WERI-Rb-1 (cell line): Measurements from ENCODE around the gene PEPD.

Experiments
- DNase-seq: peaks from one replicate; pipeline ENCODE4 v3.0.0-alpha.2; 2020
- H3K27ac ChIP-seq: fragments of 250-450 bp; sonication (Bioruptor Pico); 2 replicates; pipeline ENCODE4 v1.5.1; 2020; ENCODE audit warnings: mild to moderate bottlenecking, moderate library complexity
- H3K27me3 ChIP-seq: fragments of 250-450 bp; sonication (Bioruptor Pico); 2 replicates; pipeline ENCODE4 v1.5.1; 2021; ENCODE audit warnings: mild to moderate bottlenecking, low read depth, moderate library complexity; ENCODE audit not compliant: insufficient read depth, severe bottlenecking
- H3K36me3 ChIP-seq: fragments of 250-450 bp; sonication (Bioruptor Pico); 2 replicates; pipeline ENCODE4 v1.5.1; 2020; ENCODE audit warnings: mild to moderate bottlenecking, moderate library complexity
- H3K4me3 ChIP-seq: 2 replicates; pipeline ENCODE4 v1.5.1; 2011; ENCODE audit warnings: low read depth, mild to moderate bottlenecking, control low read depth, low read length
- H3K9me3 ChIP-seq: fragments of 250-450 bp; sonication (Bioruptor Pico); 2 replicates; pipeline ENCODE4 v1.5.1; 2021; ENCODE audit warnings: mild to moderate bottlenecking, moderate library complexity; ENCODE audit not compliant: severe bottlenecking
- CTCF ChIP-seq: IDR thresholded peaks from 2 replicates; pipeline ENCODE4 v1.5.1; 2011; ENCODE audit warnings: low read depth, mild to moderate bottlenecking, control low read depth, inconsistent platforms, low read length

PEPD gene

GRCh38 chr19:33561261-33561660, 39.7 kb upstream of the PEPD start:
- no peak overlapping the region for H3K4me3 ChIP-seq
- no peaks in the 10 kb centered on the region for H3K9me3 ChIP-seq
- no peak overlapping the region for H3K27ac ChIP-seq
- no peaks in the 10 kb centered on the region for H3K36me3 ChIP-seq
- TF ChIP-seq CTCF: no peak
- H3K27me3 ChIP-seq: no peaks in the 10 kb centered on the region
- DNase-seq: no peak

GRCh38 chr19:33559996-33560395, 38.4 kb upstream of the PEPD start:
- DNase-seq: no peak
- H3K9me3 ChIP-seq: no peaks in the 10 kb centered on the region
- no peak for TF ChIP-seq CTCF

GRCh38 chr19:33558856-33559255, 37.3 kb upstream of the PEPD start:
- Histone ChIP-seq H3K4me3 (no peak overlapping the region), H3K36me3 (no peaks in the 10 kb centered on the region), H3K27ac (no peak overlapping the region), H3K27me3 (no peaks in the 10 kb centered on the region), H3K9me3 (no peaks in the 10 kb centered on the region)
- no peak for DNase-seq
- no peak for TF ChIP-seq CTCF

More at GRCh38 chr19:33559996-33560395, 38.4 kb upstream of the PEPD start:
- Histone ChIP-seq H3K36me3 (no peaks in the 10 kb centered on the region), H3K4me3 (no peak overlapping the region), H3K27ac (no peak overlapping the region), H3K27me3 (no peaks in the 10 kb centered on the region)

- no peaks in the 10 kb centered on the region for H3K9me3 ChIP-seq
- H3K27ac ChIP-seq: no peak overlapping the region
- no peak overlapping the region for H3K4me3 ChIP-seq
- no peaks in the 10 kb centered on the region for H3K27me3 ChIP-seq
- no peaks in the 10 kb centered on the region for H3K36me3 ChIP-seq
- no peak for TF ChIP-seq CTCF
- DNase-seq: no peak
Measured at GRCh38 chr19:33558151-33558550, 36.6 kb upstream of the PEPD start.

- Histone ChIP-seq H3K9me3 (no peaks in the 10 kb centered on the region), H3K27ac (no peak overlapping the region), H3K27me3 (no peaks in the 10 kb centered on the region), H3K4me3 (no peak overlapping the region), H3K36me3 (no peaks in the 10 kb centered on the region)
- TF ChIP-seq CTCF: no peak
- no peak for DNase-seq
Measured at GRCh38 chr19:33557720-33558119, 36.1 kb upstream of the PEPD start.

- Histone ChIP-seq H3K36me3 (no peaks in the 10 kb centered on the region), H3K27me3 (no peaks in the 10 kb centered on the region), H3K4me3 (no peak overlapping the region), H3K27ac (no peak overlapping the region), H3K9me3 (no peaks in the 10 kb centered on the region)
- DNase-seq: no peak
- no peak for TF ChIP-seq CTCF
Measured at GRCh38 chr19:33557196-33557595, 35.6 kb upstream of the PEPD start.
